HCT116 (cell line): ENCODE measurements around the gene CDKL2. TPM values are rescaled to one million over a fixed set of nuclear protein-coding genes. Genes with fewer than 3 reads are reported as not detected.

Experiments used
- ATAC-seq: fragments of 200-7000 bp; cut with Tn5 transposase; 2 replicates; pipeline ENCODE4 v1.9.1; 2020; ENCODE audit warnings: mild to moderate bottlenecking, moderate library complexity
- BruUV-seq: library from RNA; stranded (reverse); fragments of 400-500 nt; replicated peaks from 2 replicates; lab custom pipeline; 2021; lab: Mats Ljungman, UMichigan
- CTCF ChIA-PET: fragments of 300-600 bp; sonication (Branson Sonifier 250); formaldehyde crosslinking; loops from one replicate; lab custom pipeline; 2021; ENCODE audit warnings: antibody characterized with exemption; lab: Charles Lee
- POLR2A ChIA-PET: fragments of 300-600, 350-600 bp; sonication (Branson Sonifier 250); formaldehyde crosslinking; loops from one replicate; lab custom pipeline; 2021; ENCODE audit warnings: antibody characterized with exemption; lab: Charles Lee
- RAD21 ChIA-PET, 2 experiments: fragments of 300-600 bp; sonication (Branson Sonifier 250); formaldehyde crosslinking; loops; one replicate each; lab custom pipeline; 2023; ENCODE audit warnings: low total read pairs in 2 of 2; ENCODE audit not compliant: uncharacterized antibody in 2 of 2, unreplicated experiment in 2 of 2, low non-redundant PET in 1 of 2; lab: Charles Lee
- DNase-seq: peaks from one replicate; pipeline ENCODE4 v3.0.0-alpha.2; 2010; ENCODE audit warnings: low read depth, low spot score
- H2AFZ ChIP-seq: fragments of 200-600 bp; shearing (Covaris generic), sonication (generic); 2 replicates; pipeline ENCODE4 v1.6.1; 2017; ENCODE audit warnings: low read depth, mixed run types, mixed read lengths, antibody characterized with exemption, low read length; ENCODE audit not compliant: poor library complexity, severe bottlenecking
- H3K27ac ChIP-seq: 2 replicates; pipeline ENCODE4 v1.5.1; 2012; ENCODE audit warnings: low read depth, low read length
- H3K27me3 ChIP-seq: fragments of 200-600 bp; sonication (generic); 2 replicates; pipeline ENCODE4 v1.6.1; 2016; ENCODE audit warnings: mixed run types, low read length, mixed read lengths; ENCODE audit not compliant: insufficient read depth
- H3K36me3 ChIP-seq, 2 experiments: fragments of 200-500 bp in 1 of 2; fragments of 200-600 bp in 1 of 2; sonication (Bioruptor generic) in 1 of 2; sonication (generic) in 1 of 2; 2 replicates each; pipeline versions ENCODE4 v1.5.1 to v1.6.1; 2014 to 2016; ENCODE audit warnings: low read length in 2 of 2, inconsistent platforms in 1 of 2, mixed read lengths in 1 of 2, mixed run types in 1 of 2; ENCODE audit not compliant: insufficient read depth in 2 of 2, control insufficient read depth in 1 of 2
- H3K4me1 ChIP-seq, 2 experiments: fragments of 200-600 bp in 1 of 2; sonication (generic) in 1 of 2; 2 replicates each; pipeline versions ENCODE4 v1.5.1 to v1.6.1; 2012 to 2017; ENCODE audit warnings: low read length in 2 of 2, inconsistent platforms in 1 of 2, mild to moderate bottlenecking in 1 of 2, mixed read lengths in 1 of 2, mixed run types in 1 of 2, moderate library complexity in 1 of 2; ENCODE audit not compliant: insufficient read depth in 2 of 2, control insufficient read depth in 1 of 2
- H3K4me2 ChIP-seq: fragments of 200-600 bp; sonication (generic); 2 replicates; pipeline ENCODE4 v1.6.1; 2017; ENCODE audit warnings: mixed run types, low read length, mixed read lengths
- H3K4me3 ChIP-seq, 2 experiments: fragments of 200-600 bp in 1 of 2; sonication (generic) in 1 of 2; replicated peaks in 1 of 2; 2 replicates each; pipeline ENCODE4 v1.5.1; 2011 to 2016; ENCODE audit warnings: low read length in 2 of 2, control low read depth in 1 of 2, low read depth in 1 of 2, mild to moderate bottlenecking in 1 of 2, mixed read lengths in 1 of 2, mixed run types in 1 of 2
- H3K79me2 ChIP-seq: fragments of 200-600 bp; sonication (generic); 2 replicates; pipeline ENCODE4 v1.6.1; 2017; ENCODE audit warnings: mild to moderate bottlenecking, mixed run types, low read length, moderate library complexity, mixed read lengths; ENCODE audit not compliant: insufficient read depth
- H3K9ac ChIP-seq: fragments of 200-600 bp; sonication (generic); 2 replicates; pipeline ENCODE4 v1.6.1; 2016; ENCODE audit warnings: low read length, mixed read lengths
- H3K9me2 ChIP-seq: fragments of 200-600 bp; sonication (generic), shearing (Covaris generic); 2 replicates; pipeline ENCODE4 v1.6.1; 2017; ENCODE audit warnings: mixed run types, mild to moderate bottlenecking, moderate library complexity; ENCODE audit not compliant: insufficient read depth
- H3K9me3 ChIP-seq, 2 experiments: fragments of 200-500 bp in 1 of 2; fragments of 200-600 bp in 1 of 2; sonication (Bioruptor generic) in 1 of 2; sonication (generic) in 1 of 2; 2 replicates each; pipeline ENCODE4 v1.6.1; 2014 to 2017; ENCODE audit warnings: low read length in 2 of 2, mixed read lengths in 2 of 2, inconsistent platforms in 1 of 2, low read depth in 1 of 2, mild to moderate bottlenecking in 1 of 2, mixed run types in 1 of 2, moderate library complexity in 1 of 2; ENCODE audit not compliant: control insufficient read depth in 1 of 2, insufficient read depth in 1 of 2
- H4K20me1 ChIP-seq: fragments of 200-600 bp; sonication (generic), shearing (Covaris generic); 2 replicates; pipeline ENCODE4 v1.6.1; 2017; ENCODE audit warnings: mixed run types, mild to moderate bottlenecking, moderate library complexity; ENCODE audit not compliant: insufficient read depth
- CEBPB ChIP-seq: IDR thresholded peaks from 2 replicates; pipeline ENCODE4 v1.6.1; 2012; ENCODE audit warnings: low read depth
- EGR1 ChIP-seq: IDR thresholded peaks from 2 replicates; pipeline ENCODE4 v1.6.1; 2012; ENCODE audit warnings: low read depth
- ELF1 ChIP-seq: IDR thresholded peaks from 2 replicates; pipeline ENCODE4 v1.6.1; 2012; ENCODE audit warnings: low read depth, borderline replicate concordance
- EZH2 ChIP-seq: fragments of 200-600 bp; sonication (generic); IDR thresholded peaks from 2 replicates; pipeline ENCODE4 v1.6.1; 2017; ENCODE audit warnings: antibody characterized with exemption, mixed run types
- EZH2phosphoT487 ChIP-seq: fragments of 200-600 bp; IDR thresholded peaks from 2 replicates; pipeline ENCODE4 v1.6.1; 2018; ENCODE audit warnings: antibody characterized with exemption, borderline replicate concordance
- JUND ChIP-seq: IDR thresholded peaks from 2 replicates; pipeline ENCODE4 v1.6.1; 2012
- POLR2A ChIP-seq: IDR thresholded peaks from 2 replicates; pipeline ENCODE4 v1.7.0; 2011; ENCODE audit warnings: borderline replicate concordance; ENCODE audit not compliant: insufficient read depth, insufficient read length; ENCODE audit errors: extremely low read depth
- POLR2AphosphoS5 ChIP-seq: IDR thresholded peaks from 2 replicates; pipeline ENCODE4 v1.6.1; 2011; ENCODE audit warnings: mild to moderate bottlenecking, low read depth, low read length, moderate library complexity
- RAD21 ChIP-seq: IDR thresholded peaks from 2 replicates; pipeline ENCODE4 v1.6.1; 2012; ENCODE audit warnings: low read depth, mild to moderate bottlenecking
- SIN3A ChIP-seq: IDR thresholded peaks from 2 replicates; pipeline ENCODE4 v1.6.1; 2012; ENCODE audit warnings: low read depth
- SRF ChIP-seq: IDR thresholded peaks from 2 replicates; pipeline ENCODE4 v1.6.1; 2012; ENCODE audit warnings: low read depth
- TCF7L2 ChIP-seq: IDR thresholded peaks from 2 replicates; pipeline ENCODE4 v1.7.0; 2011; ENCODE audit warnings: borderline replicate concordance, inconsistent platforms; ENCODE audit not compliant: insufficient read depth, insufficient read length; ENCODE audit errors: extremely low read depth
- YY1 ChIP-seq: IDR thresholded peaks from 2 replicates; pipeline ENCODE4 v1.6.1; 2011; ENCODE audit warnings: low read length, low read depth, moderate library complexity, mild to moderate bottlenecking; ENCODE audit not compliant: insufficient replicate concordance; ENCODE audit errors: extremely low read depth
- ZFX ChIP-seq: fragments of 450-650 bp; IDR thresholded peaks from 2 replicates; pipeline ENCODE4 v1.6.1; 2017
- ZNF274 ChIP-seq: fragments of 200-500 bp; sonication (Bioruptor generic); IDR thresholded peaks from 2 replicates; pipeline ENCODE4 v1.6.1; 2014; ENCODE audit warnings: mild to moderate bottlenecking, low read depth, low read length, inconsistent platforms
- intact Hi-C: fragments of 100-400 bp; cut with micrococcal nuclease; formaldehyde crosslinking; loops from 2 replicates; pipeline ENCODE4 v1.10.0; 2022
- total RNA-seq: library from RNA; stranded (reverse); gene quantifications from one replicate; pipeline ENCODE4 v1.2.1, GENCODE V29; 2021; ENCODE audit not compliant: unreplicated experiment
- TF ChIP-seq, protein P1 (sequence below): IDR thresholded peaks from 2 replicates; pipeline ENCODE4 v1.6.1; 2011; ENCODE audit warnings: mild to moderate bottlenecking, low read length, moderate library complexity; ENCODE audit not compliant: insufficient replicate concordance; ENCODE audit errors: extremely low read depth
- TF ChIP-seq, protein P2 (sequence below): IDR thresholded peaks from 2 replicates; pipeline ENCODE4 v1.6.1; 2012
- TF ChIP-seq, protein P3 (sequence below): IDR thresholded peaks from 2 replicates; pipeline ENCODE4 v1.6.1; 2012; ENCODE audit warnings: low read depth
- TF ChIP-seq, protein P4 (sequence below), 3 experiments: fragments of 200-600 bp in 1 of 3; sonication (generic) in 1 of 3; IDR thresholded peaks in 2 of 3; conservative IDR thresholded peaks in 1 of 3; 2 replicates each; pipeline ENCODE4 v1.5.1; 2012 to 2017; ENCODE audit warnings: low read depth in 2 of 3, low read length in 2 of 3, antibody characterized with exemption in 1 of 3, borderline replicate concordance in 1 of 3, control low read depth in 1 of 3, mild to moderate bottlenecking in 1 of 3, mixed read lengths in 1 of 3, mixed run types in 1 of 3, moderate library complexity in 1 of 3; ENCODE audit not compliant: insufficient read depth in 1 of 3
- TF ChIP-seq, protein P5 (sequence below): IDR thresholded peaks from 2 replicates; pipeline ENCODE4 v1.6.1; 2012

Gene CDKL2
- total RNA-seq, 1 experiment from 2014 or later = 1.2 TPM

DNA sequence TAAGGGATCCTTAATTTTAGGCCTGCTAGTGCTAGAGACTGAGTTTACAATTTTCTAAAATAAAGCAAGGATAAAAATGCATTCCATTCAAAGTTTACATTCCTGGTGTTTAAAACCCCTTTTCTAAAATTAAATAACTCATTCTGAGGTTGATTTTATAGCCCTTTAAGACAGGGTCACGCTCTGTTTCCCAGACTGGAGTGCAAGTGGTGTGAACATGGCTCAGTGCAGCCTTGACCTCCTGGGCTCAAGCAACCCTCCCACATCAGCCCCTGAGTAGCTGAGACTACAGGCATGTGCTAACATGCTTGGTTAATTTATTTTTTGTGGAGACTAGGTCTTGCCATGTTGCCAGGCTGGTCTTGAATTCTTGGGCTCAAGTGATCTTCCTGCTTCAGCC lies 6.8 kb upstream of the CDKL2 start:
- Histone ChIP-seq H4K20me1 (no peaks in the 10 kb centered on the region), H3K79me2 (no peaks in the 10 kb centered on the region), H3K9me3 (no peaks in the 10 kb centered on the region), H3K36me3 (peaks cover 0 to 4% of the 10 kb centered on the region in 2 experiments; a peak in 1 of 4 replicates), H3K4me1 (no peaks in the 10 kb centered on the region), H3K27me3 (no peaks in the 10 kb centered on the region), H2AFZ (no peak overlapping the region), H3K9ac (no peak overlapping the region), H3K4me3 (no peak overlapping the region), H3K9me2 (no peaks in the 10 kb centered on the region), H3K4me2 (no peak overlapping the region), H3K27ac (no peak overlapping the region)
- POLR2A ChIA-PET = no interaction called here
- ATAC-seq (no peak), DNase-seq (no peak)
- intact Hi-C loops = no loop called here
- CTCF ChIA-PET = no interaction called here
- no TSS peak for BruUV-seq
- no peak for TF ChIP-seq ELF1
- TF ChIP-seq, protein P1, sequence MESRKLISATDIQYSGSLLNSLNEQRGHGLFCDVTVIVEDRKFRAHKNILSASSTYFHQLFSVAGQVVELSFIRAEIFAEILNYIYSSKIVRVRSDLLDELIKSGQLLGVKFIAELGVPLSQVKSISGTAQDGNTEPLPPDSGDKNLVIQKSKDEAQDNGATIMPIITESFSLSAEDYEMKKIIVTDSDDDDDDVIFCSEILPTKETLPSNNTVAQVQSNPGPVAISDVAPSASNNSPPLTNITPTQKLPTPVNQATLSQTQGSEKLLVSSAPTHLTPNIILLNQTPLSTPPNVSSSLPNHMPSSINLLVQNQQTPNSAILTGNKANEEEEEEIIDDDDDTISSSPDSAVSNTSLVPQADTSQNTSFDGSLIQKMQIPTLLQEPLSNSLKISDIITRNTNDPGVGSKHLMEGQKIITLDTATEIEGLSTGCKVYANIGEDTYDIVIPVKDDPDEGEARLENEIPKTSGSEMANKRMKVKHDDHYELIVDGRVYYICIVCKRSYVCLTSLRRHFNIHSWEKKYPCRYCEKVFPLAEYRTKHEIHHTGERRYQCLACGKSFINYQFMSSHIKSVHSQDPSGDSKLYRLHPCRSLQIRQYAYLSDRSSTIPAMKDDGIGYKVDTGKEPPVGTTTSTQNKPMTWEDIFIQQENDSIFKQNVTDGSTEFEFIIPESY = no peak
- no peak for TF ChIP-seq CEBPB
- TF ChIP-seq ZFX = no peak
- TF ChIP-seq SIN3A = no peak
- no peak for TF ChIP-seq YY1
- no peak for TF ChIP-seq TCF7L2
- TF ChIP-seq, protein P2, sequence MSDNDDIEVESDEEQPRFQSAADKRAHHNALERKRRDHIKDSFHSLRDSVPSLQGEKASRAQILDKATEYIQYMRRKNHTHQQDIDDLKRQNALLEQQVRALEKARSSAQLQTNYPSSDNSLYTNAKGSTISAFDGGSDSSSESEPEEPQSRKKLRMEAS = no peak
- TF ChIP-seq, protein P3, sequence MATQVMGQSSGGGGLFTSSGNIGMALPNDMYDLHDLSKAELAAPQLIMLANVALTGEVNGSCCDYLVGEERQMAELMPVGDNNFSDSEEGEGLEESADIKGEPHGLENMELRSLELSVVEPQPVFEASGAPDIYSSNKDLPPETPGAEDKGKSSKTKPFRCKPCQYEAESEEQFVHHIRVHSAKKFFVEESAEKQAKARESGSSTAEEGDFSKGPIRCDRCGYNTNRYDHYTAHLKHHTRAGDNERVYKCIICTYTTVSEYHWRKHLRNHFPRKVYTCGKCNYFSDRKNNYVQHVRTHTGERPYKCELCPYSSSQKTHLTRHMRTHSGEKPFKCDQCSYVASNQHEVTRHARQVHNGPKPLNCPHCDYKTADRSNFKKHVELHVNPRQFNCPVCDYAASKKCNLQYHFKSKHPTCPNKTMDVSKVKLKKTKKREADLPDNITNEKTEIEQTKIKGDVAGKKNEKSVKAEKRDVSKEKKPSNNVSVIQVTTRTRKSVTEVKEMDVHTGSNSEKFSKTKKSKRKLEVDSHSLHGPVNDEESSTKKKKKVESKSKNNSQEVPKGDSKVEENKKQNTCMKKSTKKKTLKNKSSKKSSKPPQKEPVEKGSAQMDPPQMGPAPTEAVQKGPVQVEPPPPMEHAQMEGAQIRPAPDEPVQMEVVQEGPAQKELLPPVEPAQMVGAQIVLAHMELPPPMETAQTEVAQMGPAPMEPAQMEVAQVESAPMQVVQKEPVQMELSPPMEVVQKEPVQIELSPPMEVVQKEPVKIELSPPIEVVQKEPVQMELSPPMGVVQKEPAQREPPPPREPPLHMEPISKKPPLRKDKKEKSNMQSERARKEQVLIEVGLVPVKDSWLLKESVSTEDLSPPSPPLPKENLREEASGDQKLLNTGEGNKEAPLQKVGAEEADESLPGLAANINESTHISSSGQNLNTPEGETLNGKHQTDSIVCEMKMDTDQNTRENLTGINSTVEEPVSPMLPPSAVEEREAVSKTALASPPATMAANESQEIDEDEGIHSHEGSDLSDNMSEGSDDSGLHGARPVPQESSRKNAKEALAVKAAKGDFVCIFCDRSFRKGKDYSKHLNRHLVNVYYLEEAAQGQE = no peak
- TF ChIP-seq, protein P4, sequence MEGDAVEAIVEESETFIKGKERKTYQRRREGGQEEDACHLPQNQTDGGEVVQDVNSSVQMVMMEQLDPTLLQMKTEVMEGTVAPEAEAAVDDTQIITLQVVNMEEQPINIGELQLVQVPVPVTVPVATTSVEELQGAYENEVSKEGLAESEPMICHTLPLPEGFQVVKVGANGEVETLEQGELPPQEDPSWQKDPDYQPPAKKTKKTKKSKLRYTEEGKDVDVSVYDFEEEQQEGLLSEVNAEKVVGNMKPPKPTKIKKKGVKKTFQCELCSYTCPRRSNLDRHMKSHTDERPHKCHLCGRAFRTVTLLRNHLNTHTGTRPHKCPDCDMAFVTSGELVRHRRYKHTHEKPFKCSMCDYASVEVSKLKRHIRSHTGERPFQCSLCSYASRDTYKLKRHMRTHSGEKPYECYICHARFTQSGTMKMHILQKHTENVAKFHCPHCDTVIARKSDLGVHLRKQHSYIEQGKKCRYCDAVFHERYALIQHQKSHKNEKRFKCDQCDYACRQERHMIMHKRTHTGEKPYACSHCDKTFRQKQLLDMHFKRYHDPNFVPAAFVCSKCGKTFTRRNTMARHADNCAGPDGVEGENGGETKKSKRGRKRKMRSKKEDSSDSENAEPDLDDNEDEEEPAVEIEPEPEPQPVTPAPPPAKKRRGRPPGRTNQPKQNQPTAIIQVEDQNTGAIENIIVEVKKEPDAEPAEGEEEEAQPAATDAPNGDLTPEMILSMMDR (IDR thresholded peaks at IDR 0.05 in 2 of 3, conservative IDR thresholded peaks at IDR 0.05 in 1 of 3; ENCODE audit: borderline replicate concordance in 1 of 3, insufficient read depth in 1 of 3, low read depth in 2 of 3, low read length in 2 of 3) = no peak
- TF ChIP-seq, protein P5, sequence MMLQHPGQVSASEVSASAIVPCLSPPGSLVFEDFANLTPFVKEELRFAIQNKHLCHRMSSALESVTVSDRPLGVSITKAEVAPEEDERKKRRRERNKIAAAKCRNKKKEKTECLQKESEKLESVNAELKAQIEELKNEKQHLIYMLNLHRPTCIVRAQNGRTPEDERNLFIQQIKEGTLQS = no peak
- no peak for TF ChIP-seq SRF
- TF ChIP-seq EGR1 = no peak
- no peak for TF ChIP-seq EZH2phosphoT487
- no peak for TF ChIP-seq JUND
- no peak for TF ChIP-seq EZH2
- no peak for TF ChIP-seq RAD21
- no peak for TF ChIP-seq ZNF274
- TF ChIP-seq POLR2AphosphoS5 = no peak
- TF ChIP-seq POLR2A = no peak
- RAD21 ChIA-PET = no interaction called here
